VCaP (cell line): Measurements from ENCODE around the gene ARMH1.

Experiments
- H3K27ac ChIP-seq: fragments of 450-650 bp; 2 replicates; pipeline ENCODE4 v1.5.1; 2017
- TF ChIP-seq, protein P1 (sequence below): fragments of 450-650 bp; conservative IDR thresholded peaks from 2 replicates; pipeline ENCODE4 v1.5.1; 2017; ENCODE audit warnings: mild to moderate bottlenecking, moderate library complexity

The ARMH1 gene

GRCh38 chr1:44653107-44653964 lies 21.2 kb upstream of the ARMH1 start:
- no peak overlapping the region for H3K27ac ChIP-seq
- TF ChIP-seq, protein P1, sequence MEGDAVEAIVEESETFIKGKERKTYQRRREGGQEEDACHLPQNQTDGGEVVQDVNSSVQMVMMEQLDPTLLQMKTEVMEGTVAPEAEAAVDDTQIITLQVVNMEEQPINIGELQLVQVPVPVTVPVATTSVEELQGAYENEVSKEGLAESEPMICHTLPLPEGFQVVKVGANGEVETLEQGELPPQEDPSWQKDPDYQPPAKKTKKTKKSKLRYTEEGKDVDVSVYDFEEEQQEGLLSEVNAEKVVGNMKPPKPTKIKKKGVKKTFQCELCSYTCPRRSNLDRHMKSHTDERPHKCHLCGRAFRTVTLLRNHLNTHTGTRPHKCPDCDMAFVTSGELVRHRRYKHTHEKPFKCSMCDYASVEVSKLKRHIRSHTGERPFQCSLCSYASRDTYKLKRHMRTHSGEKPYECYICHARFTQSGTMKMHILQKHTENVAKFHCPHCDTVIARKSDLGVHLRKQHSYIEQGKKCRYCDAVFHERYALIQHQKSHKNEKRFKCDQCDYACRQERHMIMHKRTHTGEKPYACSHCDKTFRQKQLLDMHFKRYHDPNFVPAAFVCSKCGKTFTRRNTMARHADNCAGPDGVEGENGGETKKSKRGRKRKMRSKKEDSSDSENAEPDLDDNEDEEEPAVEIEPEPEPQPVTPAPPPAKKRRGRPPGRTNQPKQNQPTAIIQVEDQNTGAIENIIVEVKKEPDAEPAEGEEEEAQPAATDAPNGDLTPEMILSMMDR, result peak; percentile 68

DNA sequence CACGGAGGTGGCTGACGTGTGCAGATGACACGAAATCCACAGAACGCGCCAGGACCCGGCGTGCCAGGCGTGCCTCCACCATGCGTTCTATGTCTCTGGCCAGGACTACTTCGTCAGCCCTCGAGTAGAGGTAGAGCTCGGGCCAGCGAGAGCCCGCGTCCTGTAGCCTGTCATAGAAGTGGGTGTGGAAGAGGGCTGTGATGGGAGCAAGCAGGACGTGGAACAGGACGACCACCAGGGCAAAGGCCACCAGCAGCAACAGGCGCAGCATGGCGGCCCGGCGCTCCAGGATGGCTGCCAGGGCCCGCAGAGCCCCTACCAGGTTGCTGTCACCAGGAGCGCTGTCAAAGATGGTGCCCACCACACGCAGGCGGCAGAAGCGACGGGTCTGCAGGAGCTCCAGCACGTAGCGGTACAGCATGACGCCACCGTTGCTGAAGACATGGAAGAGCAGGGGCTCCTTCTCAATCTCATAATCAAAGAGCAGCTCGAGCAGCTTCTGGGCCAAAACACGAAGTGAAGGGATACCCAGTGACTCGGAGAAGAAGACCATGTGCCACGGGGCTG lies 19.8 kb upstream of the ARMH1 start:
- H3K27ac ChIP-seq, result no peak overlapping the region

DNA sequence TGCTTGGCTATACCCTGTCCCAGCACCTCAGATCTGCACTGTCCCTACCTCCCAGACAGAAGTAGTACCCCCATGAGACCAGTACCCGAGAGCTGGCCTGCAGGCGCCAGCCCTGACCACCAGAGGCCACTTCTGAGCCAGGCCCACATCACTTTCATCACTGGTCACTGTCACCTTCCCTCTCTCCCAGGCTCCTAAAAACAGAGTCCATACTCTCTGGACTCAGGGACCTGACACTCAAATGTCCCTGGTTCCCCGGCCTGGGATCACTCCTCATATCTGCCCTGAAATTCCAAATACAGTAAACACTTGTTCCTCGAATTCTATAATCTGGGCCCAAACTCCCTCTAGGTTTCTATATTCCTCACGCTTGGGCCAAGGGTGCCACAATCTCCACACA lies 18.9 kb upstream of the ARMH1 start:
- H3K27ac ChIP-seq, result no peak overlapping the region
- TF ChIP-seq, protein P1, result peak; percentile 89

More for the DNA sequence above, 19.8 kb upstream of the ARMH1 start:
- TF ChIP-seq, protein P1, result no peak

GRCh38 chr1:44659566-44659965 lies 14.9 kb upstream of the ARMH1 start:
- H3K27ac ChIP-seq, result peak overlapping the region; percentile 46
- TF ChIP-seq, protein P1, result no peak

GRCh38 chr1:44660176-44660575 lies 14.3 kb upstream of the ARMH1 start:
- TF ChIP-seq, protein P1, result no peak

DNA sequence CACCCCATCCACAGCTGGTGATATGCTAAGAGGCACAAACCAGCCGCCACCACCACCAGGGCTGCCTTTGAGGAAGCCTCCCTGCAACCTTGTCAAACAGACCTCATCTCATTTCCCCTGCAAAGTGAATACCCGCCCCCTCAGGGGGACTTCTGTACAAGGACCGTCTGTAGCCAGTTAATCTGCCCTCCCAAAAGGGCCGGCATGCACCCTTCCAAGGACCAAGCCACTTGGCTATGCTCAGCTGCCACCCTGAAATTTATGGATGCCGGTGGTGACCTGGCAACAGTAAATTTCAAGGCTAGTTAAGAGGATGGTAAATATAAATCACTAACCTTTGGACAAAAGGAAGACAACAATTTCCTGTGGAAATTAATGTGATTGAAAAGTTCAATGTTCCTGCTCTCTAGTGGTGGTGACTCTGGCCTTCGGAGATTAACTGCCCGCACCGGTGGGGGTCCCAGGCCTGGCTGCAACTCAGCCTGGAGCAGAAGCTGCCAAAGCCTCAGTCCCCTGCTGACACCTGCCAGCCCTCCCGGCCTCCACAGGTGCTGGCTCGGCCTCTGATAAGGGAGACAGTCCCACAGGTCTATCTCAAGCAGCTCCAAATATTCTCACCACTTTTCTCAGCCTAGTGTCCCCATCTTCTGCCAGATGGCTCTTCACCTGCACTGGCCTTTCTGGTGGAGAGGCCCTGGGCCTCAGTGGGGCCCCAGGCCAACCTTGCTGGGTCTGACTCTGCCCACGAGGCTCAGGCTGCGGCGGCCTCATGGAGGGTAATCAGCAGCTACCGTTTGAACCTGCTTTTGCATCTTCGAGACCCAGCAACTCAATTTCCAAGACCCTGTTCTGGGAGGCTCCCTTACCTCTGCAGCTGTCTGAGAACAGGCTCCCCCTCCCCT lies 12.5 kb upstream of the ARMH1 start:
- peak overlapping the region; percentile 22; the same call in 1 of the 2 replicates for H3K27ac ChIP-seq
- TF ChIP-seq, protein P1, result no peak

More at GRCh38 chr1:44660176-44660575, 14.3 kb upstream of the ARMH1 start:
- peak overlapping the region; percentile 46 for H3K27ac ChIP-seq

DNA sequence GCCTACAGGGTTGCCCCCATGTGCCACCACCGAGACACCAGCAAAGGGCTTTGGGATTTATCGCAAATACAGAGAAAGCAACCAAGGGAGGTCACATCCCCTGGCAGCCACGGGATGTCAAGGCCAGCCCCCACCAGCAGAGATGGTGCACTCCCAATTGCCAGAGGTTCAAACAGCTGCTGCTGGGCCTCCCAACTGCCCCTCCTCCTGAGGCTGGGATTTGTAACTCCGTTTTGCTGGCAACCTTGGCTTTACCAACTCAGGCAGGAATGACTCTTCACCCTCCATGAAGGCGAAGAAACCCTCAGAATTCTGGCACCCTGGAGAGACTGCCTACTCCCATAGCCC lies 11.9 kb upstream of the ARMH1 start:
- TF ChIP-seq, protein P1, result no peak
- H3K27ac ChIP-seq, result 0 out of 2 replicates have a peak overlapping the region, but pooled peaks have one; percentile 22
